CD14-positive monocyte (primary cell): ENCODE data around the gene AARSD1. TPM values are rescaled to one million over a fixed set of nuclear protein-coding genes. Genes with fewer than 3 reads are reported as not detected.
"Not testable (repeated sequence)": the region's sequence is repeated elsewhere in the genome, so short reads cannot be mapped to it uniquely, and the experiment has no call there.

Source experiments
- DNase-seq, 3 donors: peaks; one replicate each; pipeline ENCODE4 v3.0.0-alpha.2; 2011 to 2022
- H2AFZ ChIP-seq: 2 replicates; pipeline ENCODE4 v1.6.0; 2012; ENCODE audit warnings: mild to moderate bottlenecking, low read depth, low read length, inconsistent platforms; ENCODE audit not compliant: insufficient read depth, poor library complexity, severe bottlenecking
- H3K27ac ChIP-seq, 2 donors: 1 replicate in 1 of 2; 2 replicates in 1 of 2; pipeline ENCODE4 v1.5.1; 2012 to 2013; ENCODE audit warnings: low read length in 2 of 2, control low read depth in 1 of 2, inconsistent platforms in 1 of 2, low read depth in 1 of 2, mild to moderate bottlenecking in 1 of 2
- H3K27me3 ChIP-seq, 2 donors: one replicate each; pipeline versions ENCODE4 v1.6.0 to v1.6.1; 2011 to 2013; ENCODE audit warnings: low read length in 2 of 2; ENCODE audit not compliant: control insufficient read depth in 2 of 2, insufficient read depth in 2 of 2
- H3K36me3 ChIP-seq, 2 donors: replicated peaks in 1 of 2; 1 replicate in 1 of 2; 2 replicates in 1 of 2; pipeline versions ENCODE4 v1.5.1 to v1.6.1; 2012 to 2013; ENCODE audit warnings: low read length in 2 of 2, control low read depth in 1 of 2, inconsistent platforms in 1 of 2, mild to moderate bottlenecking in 1 of 2; ENCODE audit not compliant: insufficient read depth in 2 of 2, control insufficient read depth in 1 of 2
- H3K4me1 ChIP-seq, 2 donors: 1 replicate in 1 of 2; 2 replicates in 1 of 2; pipeline versions ENCODE4 v1.5.1 to v1.6.1; 2012 to 2013; ENCODE audit warnings: low read length in 2 of 2, control low read depth in 1 of 2, inconsistent platforms in 1 of 2, mild to moderate bottlenecking in 1 of 2, moderate library complexity in 1 of 2; ENCODE audit not compliant: insufficient read depth in 2 of 2, control insufficient read depth in 1 of 2
- H3K4me2 ChIP-seq: replicated peaks from 2 replicates; pipeline ENCODE3; 2012; ENCODE audit warnings: low read length, moderate library complexity, mild to moderate bottlenecking; ENCODE audit not compliant: poor library complexity, severe bottlenecking; ENCODE audit errors: extremely low read depth
- H3K4me3 ChIP-seq, 3 experiments: fragments of 200-600 bp in 1 of 3; sonication (generic) in 1 of 3; replicated peaks in 1 of 3; 1 replicate in 2 of 3; 2 replicates in 1 of 3; pipeline ENCODE4 v1.5.1; 2011 to 2013; ENCODE audit warnings: low read length in 3 of 3, mild to moderate bottlenecking in 3 of 3, control low read depth in 2 of 3, low read depth in 2 of 3, inconsistent platforms in 1 of 3, moderate library complexity in 1 of 3
- H3K79me2 ChIP-seq: 2 replicates; pipeline ENCODE4 v1.6.0; 2012; ENCODE audit warnings: mild to moderate bottlenecking, control low read depth, inconsistent platforms, low read length, moderate library complexity; ENCODE audit not compliant: insufficient read depth
- H3K9ac ChIP-seq: 2 replicates; pipeline ENCODE4 v1.6.0; 2017; ENCODE audit warnings: low read length, mild to moderate bottlenecking; ENCODE audit not compliant: insufficient read depth, poor library complexity, severe bottlenecking
- H3K9me3 ChIP-seq, 2 donors: replicated peaks in 1 of 2; 1 replicate in 1 of 2; 2 replicates in 1 of 2; pipeline versions ENCODE4 v1.5.1 to v1.6.1; 2012 to 2013; ENCODE audit warnings: low read length in 2 of 2, control low read depth in 1 of 2; ENCODE audit not compliant: control insufficient read depth in 1 of 2, insufficient read depth in 1 of 2
- H4K20me1 ChIP-seq: 2 replicates; pipeline ENCODE4 v1.6.0; 2012; ENCODE audit warnings: mild to moderate bottlenecking, low read length, control low read depth, moderate library complexity; ENCODE audit not compliant: insufficient read depth
- H3K27ac Mint-ChIP-seq, 7 donors: one replicate each; pipeline ENCODE4 v1.8.0; 2020; ENCODE audit warnings: mild to moderate bottlenecking in 7 of 7, mixed read lengths in 7 of 7, moderate library complexity in 6 of 7, inconsistent platforms in 2 of 7
- H3K27me3 Mint-ChIP-seq, 3 donors: one replicate each; pipeline ENCODE4 v1.8.0; 2021 to 2022; ENCODE audit warnings: low read depth in 3 of 3, mild to moderate bottlenecking in 3 of 3, mixed read lengths in 3 of 3, moderate library complexity in 3 of 3, inconsistent platforms in 1 of 3
- H3K36me3 Mint-ChIP-seq, 2 donors: one replicate each; pipeline ENCODE4 v1.8.0; 2020; ENCODE audit warnings: mixed read lengths in 2 of 2, inconsistent platforms in 1 of 2, mild to moderate bottlenecking in 1 of 2
- H3K4me1 Mint-ChIP-seq: one replicate; pipeline ENCODE4 v1.8.0; 2020; ENCODE audit warnings: mild to moderate bottlenecking, mixed read lengths
- H3K4me3 Mint-ChIP-seq, 2 donors: one replicate each; pipeline ENCODE4 v1.8.0; 2020; ENCODE audit warnings: mild to moderate bottlenecking in 2 of 2, mixed read lengths in 2 of 2, moderate library complexity in 1 of 2
- H3K9me3 Mint-ChIP-seq, 7 donors: one replicate each; pipeline ENCODE4 v1.8.0; 2020 to 2022; ENCODE audit warnings: mixed read lengths in 7 of 7, mild to moderate bottlenecking in 6 of 7, moderate library complexity in 6 of 7, inconsistent platforms in 2 of 7
- CTCF ChIP-seq: fragments of 200-600 bp; IDR thresholded peaks from one replicate; pipeline ENCODE4 v1.8.0; 2022; ENCODE audit warnings: antibody characterized with exemption, mild to moderate bottlenecking
- WGBS: methylation state at CpG from one replicate; pipeline ENCODE4 v1.1.5; 2013; ENCODE audit warnings: missing lambda C conversion rate; ENCODE audit not compliant: insufficient coverage; 5-methylcytosine and 5-hydroxymethylcytosine counted together
- intact Hi-C, 2 donors: fragments of 100-400 bp; cut with micrococcal nuclease; formaldehyde crosslinking; loops; one replicate each; pipeline versions ENCODE4 v1.15.0 to v1.15.1; 2023
- polyA plus RNA-seq, 3 donors: library from polyadenylated mRNA; depleted of rRNA in 1 of 3; unstranded in 2 of 3; stranded (reverse) in 1 of 3; fragments of 300-500 nt in 2 of 3; fragments of >200 nt in 1 of 3; fragmentation: Illumina TruSeq in 2 of 3; gene quantifications; 1 replicate in 2 of 3; 2 replicates in 1 of 3; pipeline ENCODE4 v1.2.3, GENCODE V29; 2012 to 2021

AARSD1 gene
- polyA plus RNA-seq, 3 donors = 14.4 to 31.8 (median 17.4) TPM

GRCh38 chr17:42975265-42975664 lies 11.0 kb upstream of the AARSD1 start:
- no peak overlapping the region for H3K27ac ChIP-seq
- peaks cover 5% of the 10 kb centered on the region for H3K79me2 ChIP-seq
- WGBS = 29% methylated on average over 2 of the region's 2 CpGs
- H3K9me3 ChIP-seq = no peaks in the 10 kb centered on the region
- Mint-ChIP-seq H3K27me3 (peaks cover 2 to 5% (median 4%) of the 10 kb centered on the region in 3 donors), H3K4me3 (no peak overlapping the region), H3K9me3 (no peaks in the 10 kb centered on the region), H3K36me3 (no peaks in the 10 kb centered on the region), H3K27ac (no peak overlapping the region), H3K4me1 (peaks cover 11% of the 10 kb centered on the region)
- peak overlapping the region; percentile 5 for H2AFZ ChIP-seq
- no peaks in the 10 kb centered on the region for H4K20me1 ChIP-seq
- no peak for DNase-seq
- H3K4me2 ChIP-seq = no peak overlapping the region
- H3K4me3 ChIP-seq = no peak overlapping the region
- TF ChIP-seq CTCF = no peak
- peaks cover 8 to 9% of the 10 kb centered on the region in 2 donors for H3K4me1 ChIP-seq
- no peaks in the 10 kb centered on the region for H3K27me3 ChIP-seq
- intact Hi-C loops = no loop called here
- no peaks in the 10 kb centered on the region for H3K36me3 ChIP-seq
- no peak overlapping the region for H3K9ac ChIP-seq

GRCh38 chr17:42973323-42973722 lies 9.1 kb upstream of the AARSD1 start:
- no CpG with 5 or more reads among the region's 18 CpGs for WGBS
- H3K79me2 ChIP-seq, H3K4me3 ChIP-seq, H3K4me1 Mint-ChIP-seq, H3K4me3 Mint-ChIP-seq, H3K27ac Mint-ChIP-seq, H3K9me3 Mint-ChIP-seq, H3K9me3 ChIP-seq, DNase-seq, intact Hi-C loops, H3K36me3 Mint-ChIP-seq, H3K27me3 ChIP-seq, H3K4me2 ChIP-seq, H3K27me3 Mint-ChIP-seq, H3K4me1 ChIP-seq, H3K36me3 ChIP-seq, H2AFZ ChIP-seq, H4K20me1 ChIP-seq, H3K27ac ChIP-seq, H3K9ac ChIP-seq: not testable (repeated sequence)
